B cell (primary cell): ENCODE measurements around the gene P2RX6. TPM values are rescaled to one million over a fixed set of nuclear protein-coding genes. Genes with fewer than 3 reads are reported as not detected.

Experiments
- ATAC-seq: fragments of 200-7000 bp; cut with Tn5 transposase; one replicate; pipeline ENCODE4 v1.10.0; 2021; ENCODE audit warnings: low read depth, mild to moderate bottlenecking, moderate number of reproducible peaks, moderate library complexity
- CTCF ChIA-PET: fragments of 350-600 bp; sonication (Branson Sonifier 250); formaldehyde crosslinking; loops from one replicate; lab custom pipeline; 2021; ENCODE audit warnings: antibody characterized with exemption, inconsistent platforms; lab: Charles Lee
- POLR2A ChIA-PET: fragments of 350-600 bp; sonication (Branson Sonifier 250); formaldehyde crosslinking; loops from one replicate; lab custom pipeline; 2021; ENCODE audit warnings: antibody characterized with exemption; lab: Charles Lee
- DNase-seq: peaks from one replicate; pipeline ENCODE4 v3.0.0; 2013
- H2AFZ ChIP-seq: 2 replicates; pipeline ENCODE4 v1.6.1; 2012; ENCODE audit warnings: mild to moderate bottlenecking, low read depth, low read length; ENCODE audit not compliant: insufficient read depth, poor library complexity, severe bottlenecking
- H3K27ac ChIP-seq, 2 donors: 1 replicate in 1 of 2; 2 replicates in 1 of 2; pipeline ENCODE4 v1.5.1; 2012 to 2013; ENCODE audit warnings: low read length in 2 of 2, mild to moderate bottlenecking in 2 of 2, moderate library complexity in 1 of 2
- H3K27me3 ChIP-seq, 4 experiments: fragments of 200-600 bp in 1 of 4; sonication (generic) in 1 of 4; replicated peaks in 1 of 4; 1 replicate in 2 of 4; 2 replicates in 2 of 4; pipeline versions ENCODE4 v1.6.1 to v1.7.0; 2013 to 2016; ENCODE audit warnings: low read length in 3 of 4, mild to moderate bottlenecking in 2 of 4, mixed read lengths in 1 of 4, moderate library complexity in 1 of 4; ENCODE audit not compliant: insufficient read depth in 4 of 4, control insufficient read depth in 3 of 4; ENCODE audit errors: control extremely low read depth in 1 of 4
- H3K36me3 ChIP-seq, 2 experiments: replicated peaks in 1 of 2; 1 replicate in 1 of 2; 2 replicates in 1 of 2; pipeline versions ENCODE4 v1.6.1 to v1.7.1; 2013; ENCODE audit warnings: low read length in 1 of 2; ENCODE audit not compliant: insufficient read depth in 2 of 2, control insufficient read depth in 1 of 2; ENCODE audit errors: control extremely low read depth in 1 of 2, extremely low read depth in 1 of 2
- H3K4me1 ChIP-seq, 2 donors: fragments of 200-600 bp in 1 of 2; sonication (generic) in 1 of 2; 1 replicate in 1 of 2; 2 replicates in 1 of 2; pipeline versions ENCODE4 v1.5.1 to v1.6.1; 2013 to 2017; ENCODE audit warnings: low read length in 2 of 2; ENCODE audit not compliant: control insufficient read depth in 2 of 2, insufficient read depth in 2 of 2
- H3K4me2 ChIP-seq: replicated peaks from 2 replicates; pipeline ENCODE3; 2012; ENCODE audit warnings: mild to moderate bottlenecking, low read depth, low read length; ENCODE audit not compliant: poor library complexity, severe bottlenecking
- H3K4me3 ChIP-seq, 5 experiments: fragments of 200-600 bp in 1 of 5; sonication (generic) in 1 of 5; 1 replicate in 3 of 5; 2 replicates in 2 of 5; pipeline versions ENCODE4 v1.5.1 to v1.7.0; 2011 to 2016; ENCODE audit warnings: low read length in 4 of 5, mild to moderate bottlenecking in 4 of 5, low read depth in 2 of 5, control low read depth in 1 of 5, moderate library complexity in 1 of 5; ENCODE audit not compliant: insufficient read depth in 1 of 5; ENCODE audit errors: control extremely low read depth in 1 of 5, extremely low read depth in 1 of 5
- H3K79me2 ChIP-seq: fragments of 200-600 bp; sonication (generic); one replicate; pipeline ENCODE4 v1.6.0; 2016; ENCODE audit warnings: low read length; ENCODE audit not compliant: control insufficient read depth, insufficient read depth
- H3K9ac ChIP-seq: fragments of 200-600 bp; sonication (generic); 2 replicates; pipeline ENCODE4 v1.6.1; 2017; ENCODE audit warnings: mild to moderate bottlenecking, low read length, moderate library complexity
- H3K9me3 ChIP-seq, 3 donors: one replicate each; pipeline versions ENCODE4 v1.6.1 to v1.7.1; 2013; ENCODE audit warnings: low read length in 2 of 3; ENCODE audit not compliant: control insufficient read depth in 2 of 3, insufficient read depth in 1 of 3; ENCODE audit errors: control extremely low read depth in 1 of 3
- H4K20me1 ChIP-seq: 2 replicates; pipeline ENCODE4 v1.6.0; 2012; ENCODE audit warnings: mild to moderate bottlenecking, low read length; ENCODE audit not compliant: insufficient read depth, control insufficient read depth, poor library complexity, severe bottlenecking
- H3K27ac Mint-ChIP-seq: one replicate; pipeline ENCODE4 v1.8.0; 2021; ENCODE audit warnings: mixed read lengths
- H3K27me3 Mint-ChIP-seq: one replicate; pipeline ENCODE4 v1.8.0; 2021; ENCODE audit warnings: mixed read lengths
- H3K4me1 Mint-ChIP-seq: one replicate; pipeline ENCODE4 v1.8.0; 2021; ENCODE audit warnings: mixed read lengths
- H3K4me3 Mint-ChIP-seq: one replicate; pipeline ENCODE4 v1.8.0; 2021; ENCODE audit warnings: mixed read lengths
- H3K9me3 Mint-ChIP-seq: one replicate; pipeline ENCODE4 v1.8.0; 2022; ENCODE audit warnings: mixed read lengths; ENCODE audit not compliant: insufficient read depth
- EZH2 ChIP-seq: IDR thresholded peaks from 2 replicates; pipeline ENCODE4 v1.6.1; 2012; ENCODE audit warnings: borderline replicate concordance, low read depth, mild to moderate bottlenecking, moderate library complexity, low read length; ENCODE audit not compliant: insufficient read depth, poor library complexity, severe bottlenecking
- WGBS: methylation state at CpG from one replicate; pipeline ENCODE4 v1.1.5; 2013; ENCODE audit warnings: missing lambda C conversion rate; ENCODE audit not compliant: insufficient coverage; 5-methylcytosine and 5-hydroxymethylcytosine counted together
- intact Hi-C: fragments of 100-400 bp; cut with micrococcal nuclease; formaldehyde crosslinking; loops from one replicate; pipeline ENCODE4 v1.10.0; 2022
- polyA plus RNA-seq: library from polyadenylated mRNA; depleted of rRNA; stranded (reverse); fragments of >200 nt; gene quantifications from 2 replicates; pipeline ENCODE4 v1.2.3, GENCODE V29; 2012
- total RNA-seq, 2 donors: library from RNA; stranded (reverse); fragments of 120-200 nt in 1 of 2; gene quantifications; 1 replicate in 1 of 2; 2 replicates in 1 of 2; pipeline versions ENCODE4 v1.2.3 to v1.2.4, GENCODE V29; 2013 to 2022
- TF ChIP-seq, protein P1 (sequence below): fragments of 200-600 bp; IDR thresholded peaks from one replicate; pipeline ENCODE4 v1.8.0; 2022; ENCODE audit warnings: antibody characterized with exemption, mild to moderate bottlenecking

Gene P2RX6
- total and polyA plus RNA-seq, 2 donors (not counting 1 experiment from before 2014, with no cell fraction given): 0.49 to 0.79 TPM

DNA sequence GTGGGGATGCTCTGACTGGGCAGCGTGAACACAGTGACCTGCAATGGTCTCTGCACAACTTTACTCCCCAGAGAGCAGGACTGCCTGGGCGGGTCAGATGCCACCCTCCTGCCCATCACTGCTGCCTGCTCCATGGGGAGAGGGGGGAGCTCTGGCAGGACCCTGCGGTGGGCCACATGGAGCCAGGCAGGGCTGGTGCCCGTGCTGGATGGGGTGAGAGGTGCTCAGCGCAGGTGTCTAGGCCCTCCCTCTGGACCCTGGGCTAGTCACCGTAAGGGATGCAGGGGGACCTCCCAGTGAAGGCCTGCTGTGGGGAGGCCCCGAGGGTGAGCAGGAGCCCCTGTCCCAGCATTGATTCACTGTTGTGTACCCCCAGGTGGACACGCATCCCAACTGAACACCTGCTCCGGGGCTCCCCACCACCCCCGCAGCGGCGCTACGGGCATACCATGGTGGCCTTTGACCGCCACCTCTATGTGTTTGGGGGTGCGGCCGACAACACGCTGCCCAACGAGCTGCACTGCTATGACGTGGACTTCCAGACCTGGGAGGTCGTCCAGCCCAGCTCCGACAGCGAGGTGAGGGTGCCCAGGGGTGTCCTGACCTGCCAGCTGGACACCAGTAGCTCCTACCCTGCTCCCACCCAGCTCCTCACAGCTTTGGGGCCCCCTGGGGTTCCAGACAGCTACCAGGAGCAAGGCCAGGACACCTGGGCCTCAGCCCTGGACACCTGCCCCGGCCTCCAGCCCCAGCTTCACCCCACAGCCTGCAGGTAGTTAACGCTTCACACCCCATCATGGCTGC lies 23.5 kb upstream of the P2RX6 start:
- Histone ChIP-seq H3K79me2 (no peaks in the 10 kb centered on the region), H3K9me3 (no peaks in the 10 kb centered on the region), H3K4me2 (no peak overlapping the region), H2AFZ (no peak overlapping the region), H3K27me3 (no peaks in the 10 kb centered on the region), H3K36me3 (peaks cover 0 to 23% of the 10 kb centered on the region in 2 experiments), H4K20me1 (no peaks in the 10 kb centered on the region), H3K4me1 (no peaks in the 10 kb centered on the region), H3K27ac (no peak overlapping the region), H3K9ac (no peak overlapping the region), H3K4me3 (no peak overlapping the region)
- intact Hi-C loops: no loop called here
- 93% methylated on average over 22 of the region's 24 CpGs for whole genome bisulfite sequencing
- TF ChIP-seq, protein P1, sequence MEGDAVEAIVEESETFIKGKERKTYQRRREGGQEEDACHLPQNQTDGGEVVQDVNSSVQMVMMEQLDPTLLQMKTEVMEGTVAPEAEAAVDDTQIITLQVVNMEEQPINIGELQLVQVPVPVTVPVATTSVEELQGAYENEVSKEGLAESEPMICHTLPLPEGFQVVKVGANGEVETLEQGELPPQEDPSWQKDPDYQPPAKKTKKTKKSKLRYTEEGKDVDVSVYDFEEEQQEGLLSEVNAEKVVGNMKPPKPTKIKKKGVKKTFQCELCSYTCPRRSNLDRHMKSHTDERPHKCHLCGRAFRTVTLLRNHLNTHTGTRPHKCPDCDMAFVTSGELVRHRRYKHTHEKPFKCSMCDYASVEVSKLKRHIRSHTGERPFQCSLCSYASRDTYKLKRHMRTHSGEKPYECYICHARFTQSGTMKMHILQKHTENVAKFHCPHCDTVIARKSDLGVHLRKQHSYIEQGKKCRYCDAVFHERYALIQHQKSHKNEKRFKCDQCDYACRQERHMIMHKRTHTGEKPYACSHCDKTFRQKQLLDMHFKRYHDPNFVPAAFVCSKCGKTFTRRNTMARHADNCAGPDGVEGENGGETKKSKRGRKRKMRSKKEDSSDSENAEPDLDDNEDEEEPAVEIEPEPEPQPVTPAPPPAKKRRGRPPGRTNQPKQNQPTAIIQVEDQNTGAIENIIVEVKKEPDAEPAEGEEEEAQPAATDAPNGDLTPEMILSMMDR: no peak
- no peak for TF ChIP-seq EZH2
- Mint-ChIP-seq H3K4me1 (no peaks in the 10 kb centered on the region), H3K27ac (no peak overlapping the region), H3K27me3 (no peaks in the 10 kb centered on the region), H3K9me3 (no peaks in the 10 kb centered on the region), H3K4me3 (no peak overlapping the region)
- POLR2A ChIA-PET: no interaction called here
- CTCF ChIA-PET: no interaction called here
- no peak for DNase-seq
- ATAC-seq: no peak

DNA sequence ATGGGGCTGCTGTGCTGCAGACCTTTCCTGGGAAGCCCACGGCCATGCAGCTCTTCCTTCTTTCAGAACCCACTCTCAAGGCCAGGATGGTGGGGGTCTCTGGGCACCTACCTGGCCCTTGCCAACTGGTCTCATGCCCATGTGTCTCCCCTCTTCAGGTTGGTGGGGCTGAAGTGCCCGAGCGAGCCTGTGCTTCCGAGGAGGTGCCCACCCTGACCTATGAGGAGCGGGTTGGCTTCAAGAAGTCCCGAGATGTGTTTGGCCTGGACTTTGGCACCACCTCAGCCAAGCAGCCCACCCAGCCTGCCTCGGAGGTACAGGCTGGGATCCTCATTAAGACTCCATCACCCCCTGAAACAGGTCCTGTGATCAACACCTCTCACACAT lies 22.9 kb upstream of the P2RX6 start:
- H4K20me1 ChIP-seq: no peaks in the 10 kb centered on the region
- no peak overlapping the region for H3K9ac ChIP-seq
- H3K9me3 ChIP-seq: no peaks in the 10 kb centered on the region
- H3K4me1 Mint-ChIP-seq: no peaks in the 10 kb centered on the region
- CTCF ChIA-PET: no interaction called here
- intact Hi-C loops: no loop called here
- H3K79me2 ChIP-seq: no peaks in the 10 kb centered on the region
- no peak overlapping the region for H3K4me3 ChIP-seq
- H3K4me1 ChIP-seq: no peaks in the 10 kb centered on the region
- no peak overlapping the region for H3K4me2 ChIP-seq
- no peak for TF ChIP-seq EZH2
- TF ChIP-seq, protein P1: no peak
- WGBS: 90% methylated on average over 7 of the region's 7 CpGs
- DNase-seq (no peak), ATAC-seq (no peak)
- no peak overlapping the region for H3K4me3 Mint-ChIP-seq
- POLR2A ChIA-PET: no interaction called here
- H3K9me3 Mint-ChIP-seq: no peaks in the 10 kb centered on the region
- H3K27ac Mint-ChIP-seq: no peak overlapping the region
- H3K27me3 Mint-ChIP-seq: no peaks in the 10 kb centered on the region
- peaks cover 0 to 23% of the 10 kb centered on the region in 2 experiments for H3K36me3 ChIP-seq
- no peaks in the 10 kb centered on the region for H3K27me3 ChIP-seq
- H3K27ac ChIP-seq: no peak overlapping the region
- no peak overlapping the region for H2AFZ ChIP-seq
